ENCODE results near the gene TBC1D30. TPM values are rescaled to one million over a fixed set of nuclear protein-coding genes. Genes with fewer than 3 reads are reported as not detected.

The TBC1D30 gene
- total RNA-seq, 6 experiments from 2014 or later, result 1.1 to 2.7 (median 1.3) TPM

GRCh38 chr12:64884728-64885127 is 60.3 kb downstream of the TBC1D30 start:
- no peaks in the 10 kb centered on the region for H3K27me3 ChIP-seq
- TF ChIP-seq CTCF (IDR thresholded peaks at IDR 0.05) (no peak), POLR2A (IDR thresholded peaks at IDR 0.05) (no peak)
- no peak overlapping the region for H3K27ac ChIP-seq
- ATAC-seq (no peak), DNase-seq (no peak)
- intact Hi-C loops (cut with DNase I), result no loop called here
- no peaks in the 10 kb centered on the region for H3K36me3 ChIP-seq
- H3K9me3 ChIP-seq, result no peaks in the 10 kb centered on the region
- WGBS (ENCODE audit: insufficient coverage, low coverage, low lambda C conversion rate, missing lambda C conversion rate), result 63% methylated on average over 3 of the region's 3 CpGs
- H3K4me1 ChIP-seq, result no peaks in the 10 kb centered on the region
- no peak overlapping the region for H3K4me3 ChIP-seq

GRCh38 chr12:64889434-64890216 is 65.2 kb downstream of the TBC1D30 start:
- DNase-seq (no peak), ATAC-seq (no peak)
- 36% methylated on average over 11 of the region's 11 CpGs for WGBS (ENCODE audit: insufficient coverage, low coverage, low lambda C conversion rate, missing lambda C conversion rate)

GRCh38 chr12:64890873-64891468 is 66.5 kb downstream of the TBC1D30 start:
- Histone ChIP-seq H3K27me3 (no peaks in the 10 kb centered on the region), H3K4me3 (no peak overlapping the region), H3K9me3 (no peaks in the 10 kb centered on the region), H3K27ac (no peak overlapping the region), H3K36me3 (no peaks in the 10 kb centered on the region), H3K4me1 (no peaks in the 10 kb centered on the region)
- TF ChIP-seq CTCF (IDR thresholded peaks at IDR 0.05) (peak; percentile 81 to 94 (median 85)), POLR2A (IDR thresholded peaks at IDR 0.05) (no peak)
- intact Hi-C loops (cut with DNase I), result loop anchor here in 1 of 2 donors (10.0 kb wide), 1 partner anchor 334 kb away; no protein-coding TSS in a partner anchor
- ATAC-seq, result peak; percentile 86 to 92 (median 88)
- WGBS (ENCODE audit: insufficient coverage, low coverage, low lambda C conversion rate, missing lambda C conversion rate), result 49% methylated on average over 6 of the region's 6 CpGs
- no peak for DNase-seq

More at GRCh38 chr12:64889434-64890216, 65.2 kb downstream of the TBC1D30 start:
- H3K27me3 ChIP-seq, result no peaks in the 10 kb centered on the region
- no peak overlapping the region for H3K27ac ChIP-seq
- intact Hi-C loops (cut with DNase I), result loop anchor here in 1 of 2 donors (10.0 kb wide), 1 partner anchor 335 kb away; no protein-coding TSS in a partner anchor
- H3K36me3 ChIP-seq, result no peaks in the 10 kb centered on the region
- H3K9me3 ChIP-seq, result no peaks in the 10 kb centered on the region
- no peak for TF ChIP-seq CTCF (IDR thresholded peaks at IDR 0.05)
- no peak for TF ChIP-seq POLR2A (IDR thresholded peaks at IDR 0.05)
- no peaks in the 10 kb centered on the region for H3K4me1 ChIP-seq
- H3K4me3 ChIP-seq, result no peak overlapping the region

GRCh38 chr12:64891629-64892028 is 67.2 kb downstream of the TBC1D30 start:
- ATAC-seq (peak in 1 of 4 donors; percentile 13), DNase-seq (no peak)
- no peaks in the 10 kb centered on the region for H3K27me3 ChIP-seq
- H3K27ac ChIP-seq, result no peak overlapping the region
- H3K36me3 ChIP-seq, result no peaks in the 10 kb centered on the region
- TF ChIP-seq POLR2A (IDR thresholded peaks at IDR 0.05) (no peak), CTCF (IDR thresholded peaks at IDR 0.05) (no peak)
- intact Hi-C loops (cut with DNase I), result loop anchor here in 1 of 2 donors (10.0 kb wide), 1 partner anchor 333 kb away; no protein-coding TSS in a partner anchor
- H3K4me3 ChIP-seq, result no peak overlapping the region
- no peaks in the 10 kb centered on the region for H3K4me1 ChIP-seq
- no CpG with 5 or more reads among the region's 1 CpG for WGBS (ENCODE audit: insufficient coverage, low coverage, low lambda C conversion rate, missing lambda C conversion rate)
- H3K9me3 ChIP-seq, result no peaks in the 10 kb centered on the region
